Skeletal muscle tissue (tissue), 4 donors: ENCODE data around the gene SCD5. TPM values are rescaled to one million over a fixed set of nuclear protein-coding genes. Genes with fewer than 3 reads are reported as not detected.

Experiments used
- H3K27ac ChIP-seq: one replicate; pipeline ENCODE4 v1.7.0; 2013; ENCODE audit warnings: mild to moderate bottlenecking, low read depth, low read length, inconsistent platforms
- H3K27me3 ChIP-seq, 3 donors: one replicate each; pipeline ENCODE4 v1.7.0; 2013; ENCODE audit warnings: low read length in 3 of 3; ENCODE audit not compliant: control insufficient read depth in 3 of 3, insufficient read depth in 3 of 3
- H3K36me3 ChIP-seq, 3 donors: one replicate each; pipeline ENCODE4 v1.7.0; 2013; ENCODE audit warnings: low read length in 3 of 3; ENCODE audit not compliant: control insufficient read depth in 3 of 3, insufficient read depth in 3 of 3
- H3K4me1 ChIP-seq, 3 donors: one replicate each; pipeline ENCODE4 v1.7.0; 2013; ENCODE audit warnings: low read length in 3 of 3, mild to moderate bottlenecking in 3 of 3; ENCODE audit not compliant: control insufficient read depth in 3 of 3, insufficient read depth in 3 of 3
- H3K4me3 ChIP-seq, 3 donors: one replicate each; pipeline ENCODE4 v1.7.0; 2013; ENCODE audit warnings: low read length in 3 of 3
- H3K9ac ChIP-seq, 3 donors: one replicate each; pipeline ENCODE4 v1.7.0; 2013; ENCODE audit warnings: low read length in 3 of 3, mild to moderate bottlenecking in 3 of 3, moderate library complexity in 2 of 3, low read depth in 1 of 3
- H3K9me3 ChIP-seq, 3 donors: one replicate each; pipeline ENCODE4 v1.7.0; 2013; ENCODE audit warnings: low read length in 3 of 3; ENCODE audit not compliant: control insufficient read depth in 3 of 3
- total RNA-seq: library from RNA; depleted of rRNA; stranded (reverse); fragments of >200 nt; gene quantifications from one replicate; pipeline ENCODE4 v1.2.3, GENCODE V29; 2014
- donor health status: Osteomylitis.

The SCD5 gene
- total RNA-seq, 1 donor from 2014 or later: 9.4 TPM

DNA sequence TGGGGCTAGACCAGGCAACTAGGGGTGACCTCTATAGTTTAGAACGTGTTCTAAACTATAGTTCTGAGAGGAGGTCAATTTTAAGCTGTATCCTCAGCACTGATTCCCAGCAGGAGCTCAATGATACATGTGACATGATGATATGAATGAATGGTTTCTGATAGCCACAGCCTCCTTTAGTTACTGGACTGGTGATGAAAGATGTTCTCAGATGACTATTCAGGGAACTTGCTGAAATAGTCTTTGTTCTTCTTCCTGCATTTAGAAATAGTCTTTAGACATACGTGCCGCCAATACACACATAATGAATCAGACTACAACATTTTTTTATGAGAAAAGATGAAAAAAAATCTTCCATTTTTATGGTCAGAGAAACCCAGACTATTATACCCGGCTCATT is 120.5 kb downstream of the SCD5 start:
- no peak overlapping the region for H3K4me3 ChIP-seq
- H3K9ac ChIP-seq: no peak overlapping the region
- no peaks in the 10 kb centered on the region for H3K27me3 ChIP-seq
- no peaks in the 10 kb centered on the region for H3K36me3 ChIP-seq
- H3K4me1 ChIP-seq: no peaks in the 10 kb centered on the region
- no peak overlapping the region for H3K27ac ChIP-seq
- no peaks in the 10 kb centered on the region for H3K9me3 ChIP-seq

DNA sequence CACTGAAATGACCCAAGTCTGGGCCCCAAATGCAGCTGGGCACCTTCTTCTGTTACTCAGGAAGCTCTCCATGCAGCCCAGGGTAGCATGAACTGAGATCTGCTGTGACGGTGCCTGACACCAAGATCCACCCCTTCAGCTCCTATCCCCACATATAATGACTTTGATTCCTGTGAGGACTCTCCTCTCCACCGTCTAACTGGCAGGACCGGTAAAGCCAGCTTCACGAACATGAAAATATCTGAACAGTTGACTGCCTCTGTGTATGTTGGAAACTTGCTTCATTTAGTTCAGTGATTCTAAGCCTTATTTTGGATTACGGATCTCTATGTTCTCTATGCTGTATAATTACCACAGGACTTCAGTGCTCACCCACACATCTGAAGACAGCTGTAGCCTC is 121.3 kb downstream of the SCD5 start:
- Histone ChIP-seq H3K27ac (no peak overlapping the region), H3K4me3 (no peak overlapping the region), H3K4me1 (no peaks in the 10 kb centered on the region), H3K27me3 (no peaks in the 10 kb centered on the region), H3K9ac (no peak overlapping the region), H3K9me3 (no peaks in the 10 kb centered on the region), H3K36me3 (no peaks in the 10 kb centered on the region)

- no peaks in the 10 kb centered on the region for H3K9me3 ChIP-seq
- H3K36me3 ChIP-seq: no peaks in the 10 kb centered on the region
- no peaks in the 10 kb centered on the region for H3K4me1 ChIP-seq
- H3K9ac ChIP-seq: no peak overlapping the region
- H3K27me3 ChIP-seq: no peaks in the 10 kb centered on the region
- H3K4me3 ChIP-seq: no peak overlapping the region
- H3K27ac ChIP-seq: no peak overlapping the region
Measured at GRCh38 chr4:82667761-82668480, 130.7 kb downstream of the SCD5 start.

- no peak overlapping the region for H3K9ac ChIP-seq
- H3K27me3 ChIP-seq: no peaks in the 10 kb centered on the region
- no peaks in the 10 kb centered on the region for H3K9me3 ChIP-seq
- H3K4me3 ChIP-seq: no peak overlapping the region
- no peaks in the 10 kb centered on the region for H3K36me3 ChIP-seq
- H3K4me1 ChIP-seq: no peaks in the 10 kb centered on the region
- no peak overlapping the region for H3K27ac ChIP-seq
Measured at GRCh38 chr4:82666970-82667665, 131.5 kb downstream of the SCD5 start.

GRCh38 chr4:82661181-82661992 is 137.2 kb downstream of the SCD5 start:
- no peaks in the 10 kb centered on the region for H3K4me1 ChIP-seq
- no peaks in the 10 kb centered on the region for H3K27me3 ChIP-seq
- no peaks in the 10 kb centered on the region for H3K36me3 ChIP-seq
- no peaks in the 10 kb centered on the region for H3K9me3 ChIP-seq
- no peak overlapping the region for H3K27ac ChIP-seq
- no peak overlapping the region for H3K9ac ChIP-seq
- H3K4me3 ChIP-seq: no peak overlapping the region

DNA sequence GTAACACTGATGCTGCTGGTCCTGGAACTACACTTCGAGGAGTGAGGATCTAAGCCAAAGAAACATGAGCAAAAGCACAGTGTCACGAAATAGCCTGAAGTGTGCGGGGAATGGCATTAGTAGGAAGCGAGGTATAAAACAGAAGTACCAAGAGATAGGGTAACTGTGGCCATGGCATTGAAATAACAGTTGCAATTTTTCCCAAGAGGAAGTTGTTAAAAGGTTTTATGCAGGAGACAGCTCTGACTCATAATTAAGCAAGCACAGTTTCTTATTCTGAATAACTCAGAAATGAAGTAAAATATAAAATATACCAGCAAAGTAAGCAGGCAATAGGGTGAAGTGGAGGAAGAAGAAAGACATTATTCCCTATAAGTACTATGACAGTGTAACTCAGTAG is 146.5 kb downstream of the SCD5 start:
- H3K27ac ChIP-seq: no peak overlapping the region
- H3K9ac ChIP-seq: no peak overlapping the region

GRCh38 chr4:82650868-82651267 is 147.7 kb downstream of the SCD5 start:
- H3K27ac ChIP-seq: no peak overlapping the region
- H3K9ac ChIP-seq: no peak overlapping the region
- no peaks in the 10 kb centered on the region for H3K4me1 ChIP-seq
- no peaks in the 10 kb centered on the region for H3K9me3 ChIP-seq
- no peaks in the 10 kb centered on the region for H3K27me3 ChIP-seq
- no peaks in the 10 kb centered on the region for H3K36me3 ChIP-seq
- H3K4me3 ChIP-seq: no peak overlapping the region

More for the DNA sequence above, 146.5 kb downstream of the SCD5 start:
- Histone ChIP-seq H3K4me1 (no peaks in the 10 kb centered on the region), H3K4me3 (no peak overlapping the region), H3K9me3 (no peaks in the 10 kb centered on the region), H3K36me3 (no peaks in the 10 kb centered on the region), H3K27me3 (no peaks in the 10 kb centered on the region)

GRCh38 chr4:82648356-82648755 is 150.2 kb downstream of the SCD5 start:
- H3K9me3 ChIP-seq: no peaks in the 10 kb centered on the region
- H3K4me1 ChIP-seq: no peaks in the 10 kb centered on the region
- H3K27me3 ChIP-seq: no peaks in the 10 kb centered on the region
- H3K4me3 ChIP-seq: no peak overlapping the region
- H3K27ac ChIP-seq: no peak overlapping the region
- no peak overlapping the region for H3K9ac ChIP-seq
- H3K36me3 ChIP-seq: no peaks in the 10 kb centered on the region

- Histone ChIP-seq H3K27ac (no peak overlapping the region), H3K36me3 (no peaks in the 10 kb centered on the region), H3K4me1 (no peaks in the 10 kb centered on the region), H3K27me3 (no peaks in the 10 kb centered on the region), H3K9me3 (no peaks in the 10 kb centered on the region), H3K4me3 (no peak overlapping the region), H3K9ac (no peak overlapping the region)
Measured at GRCh38 chr4:82645936-82646565, 152.5 kb downstream of the SCD5 start.
